ENCODE measurements around the gene C9orf78. TPM values are rescaled to one million over a fixed set of nuclear protein-coding genes. Genes with fewer than 3 reads are reported as not detected.
"Not testable (repeated sequence)": the region's sequence is repeated elsewhere in the genome, so short reads cannot be mapped to it uniquely, and the experiment has no call there.

C9orf78 gene
- total RNA-seq, 1 donor from 2014 or later = 19.2 TPM

DNA sequence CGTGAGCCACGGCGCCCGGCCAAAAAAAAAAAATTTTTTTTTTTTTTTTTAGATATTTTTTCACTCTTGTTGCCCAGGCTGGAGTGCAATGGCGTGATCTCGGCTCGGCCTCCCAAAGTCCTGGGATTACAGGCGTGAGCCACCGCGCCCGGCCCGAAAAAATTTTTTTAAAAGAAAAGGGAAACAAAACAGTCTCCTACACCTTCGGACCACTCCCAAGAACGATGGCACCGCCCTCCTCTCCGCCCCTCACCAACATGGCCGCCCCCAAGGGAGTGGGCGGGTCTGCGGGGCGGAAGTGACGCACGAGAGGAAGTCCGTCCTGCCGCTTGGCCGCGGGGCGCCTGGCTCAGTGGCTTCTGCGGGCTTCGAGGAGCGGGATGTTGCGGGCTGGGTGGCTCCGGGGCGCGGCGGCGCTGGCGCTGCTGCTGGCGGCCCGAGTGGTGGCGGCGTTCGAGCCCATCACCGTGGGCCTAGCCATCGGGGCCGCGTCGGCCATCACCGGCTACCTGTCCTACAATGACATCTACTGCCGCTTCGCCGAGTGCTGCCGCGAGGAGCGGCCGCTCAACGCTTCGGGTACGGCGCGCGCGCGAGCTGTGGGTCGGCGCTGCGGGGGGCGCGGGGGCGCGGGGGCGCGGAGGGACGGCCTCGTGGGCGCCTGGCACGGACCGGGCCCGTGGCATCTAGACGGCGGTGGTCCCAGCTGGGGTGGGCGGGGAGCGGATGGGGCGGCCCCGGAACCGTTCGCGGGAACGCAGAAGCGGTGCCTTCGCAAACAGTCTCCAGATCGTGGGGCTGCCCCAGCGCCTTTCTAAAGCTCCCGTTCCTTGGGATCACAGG is 32.0 kb downstream of the C9orf78 start, which contains the start of gene TOR1B:
TSS of gene TOR1B (plus strand) at position 352 of the 843 bp plus-strand sequence. CDS start at position 381, 29 bp downstream.
- Histone ChIP-seq H3K27ac (peak within 1 kb of the TSS; percentile 75 to 85), H3K4me3 (peak within 1 kb of the TSS; percentile 71 to 82), H3K27me3 (no peaks in the 10 kb centered on the region), H3K9me3 (no peaks in the 10 kb centered on the region), H3K4me1 (peaks cover 8 to 10% of the 10 kb centered on the region in 2 donors), H3K36me3 (peaks cover 12 to 14% of the 10 kb centered on the region in 2 donors)
- DNase-seq (ENCODE audit: low spot score in 2 of 2) = peak; percentile 75 to 97
- intact Hi-C loops (cut with DNase I) = loop anchor here (2.0 kb wide), 1 partner anchor 22 kb away; the partner anchor contains the start of gene TOR1A
- TF ChIP-seq, protein P1, sequence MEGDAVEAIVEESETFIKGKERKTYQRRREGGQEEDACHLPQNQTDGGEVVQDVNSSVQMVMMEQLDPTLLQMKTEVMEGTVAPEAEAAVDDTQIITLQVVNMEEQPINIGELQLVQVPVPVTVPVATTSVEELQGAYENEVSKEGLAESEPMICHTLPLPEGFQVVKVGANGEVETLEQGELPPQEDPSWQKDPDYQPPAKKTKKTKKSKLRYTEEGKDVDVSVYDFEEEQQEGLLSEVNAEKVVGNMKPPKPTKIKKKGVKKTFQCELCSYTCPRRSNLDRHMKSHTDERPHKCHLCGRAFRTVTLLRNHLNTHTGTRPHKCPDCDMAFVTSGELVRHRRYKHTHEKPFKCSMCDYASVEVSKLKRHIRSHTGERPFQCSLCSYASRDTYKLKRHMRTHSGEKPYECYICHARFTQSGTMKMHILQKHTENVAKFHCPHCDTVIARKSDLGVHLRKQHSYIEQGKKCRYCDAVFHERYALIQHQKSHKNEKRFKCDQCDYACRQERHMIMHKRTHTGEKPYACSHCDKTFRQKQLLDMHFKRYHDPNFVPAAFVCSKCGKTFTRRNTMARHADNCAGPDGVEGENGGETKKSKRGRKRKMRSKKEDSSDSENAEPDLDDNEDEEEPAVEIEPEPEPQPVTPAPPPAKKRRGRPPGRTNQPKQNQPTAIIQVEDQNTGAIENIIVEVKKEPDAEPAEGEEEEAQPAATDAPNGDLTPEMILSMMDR (IDR thresholded peaks at IDR 0.05) = no peak

DNA sequence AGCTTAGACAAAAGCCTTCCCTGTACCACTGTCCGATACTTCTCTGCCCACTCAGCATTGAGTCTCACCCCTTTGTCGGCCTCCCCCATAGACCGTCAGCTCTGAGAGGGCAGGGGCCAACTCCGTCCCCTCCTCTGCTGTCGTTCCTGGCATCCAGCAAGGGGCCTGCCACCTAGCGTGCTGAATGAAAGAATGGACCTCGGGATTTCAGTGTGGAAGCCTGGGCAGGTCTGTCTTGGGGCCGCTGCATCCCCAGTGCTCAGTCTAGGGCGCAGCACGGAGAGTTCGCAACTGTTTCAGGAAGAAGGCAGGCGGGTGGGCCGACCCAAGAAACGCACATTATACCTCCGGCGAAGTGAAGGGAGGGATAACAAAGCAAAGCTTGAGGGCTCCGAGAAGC is 33.6 kb downstream of the C9orf78 start:
- TF ChIP-seq, protein P1 (IDR thresholded peaks at IDR 0.05) = no peak
- no peak for DNase-seq (ENCODE audit: low spot score in 2 of 2)
- no peaks in the 10 kb centered on the region for H3K27me3 ChIP-seq
- H3K4me3 ChIP-seq = no peak overlapping the region
- peaks cover 3 to 7% of the 10 kb centered on the region in 2 donors for H3K36me3 ChIP-seq
- H3K27ac ChIP-seq = no peak overlapping the region
- H3K4me1 ChIP-seq = peaks cover 8 to 10% of the 10 kb centered on the region in 2 donors
- H3K9me3 ChIP-seq = no peaks in the 10 kb centered on the region
- intact Hi-C loops (cut with DNase I) = no loop called here

DNA sequence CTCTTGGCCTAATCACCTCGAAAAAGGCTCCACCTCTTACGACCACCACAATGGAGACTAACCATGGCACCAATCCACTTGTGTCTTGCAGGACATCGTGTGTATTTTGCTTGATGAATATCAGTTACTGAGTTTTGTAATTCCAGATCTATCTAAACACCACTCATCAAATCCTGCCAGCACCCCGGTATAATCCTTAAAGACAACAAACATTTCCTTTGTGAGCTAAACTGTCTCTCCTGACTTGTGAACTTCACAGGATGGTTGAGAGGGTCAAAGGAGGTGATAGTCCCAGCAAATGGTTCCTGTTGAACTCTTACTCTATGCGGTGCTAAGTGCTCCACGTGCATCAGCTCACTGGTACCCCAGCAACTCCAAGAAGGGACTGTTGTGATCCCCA is 36.1 kb downstream of the C9orf78 start:
- TF ChIP-seq, protein P1 (IDR thresholded peaks at IDR 0.05) = no peak
- Histone ChIP-seq H3K27ac (no peak overlapping the region), H3K4me1 (peaks cover 2 to 5% of the 10 kb centered on the region in 2 donors), H3K9me3 (no peaks in the 10 kb centered on the region), H3K4me3 (no peak overlapping the region), H3K36me3 (no peaks in the 10 kb centered on the region), H3K27me3 (no peaks in the 10 kb centered on the region)
- intact Hi-C loops (cut with DNase I) = loop anchor here (5.0 kb wide), 1 partner anchor 677 kb away; no protein-coding TSS in a partner anchor
- no peak for DNase-seq (ENCODE audit: low spot score in 2 of 2)

DNA sequence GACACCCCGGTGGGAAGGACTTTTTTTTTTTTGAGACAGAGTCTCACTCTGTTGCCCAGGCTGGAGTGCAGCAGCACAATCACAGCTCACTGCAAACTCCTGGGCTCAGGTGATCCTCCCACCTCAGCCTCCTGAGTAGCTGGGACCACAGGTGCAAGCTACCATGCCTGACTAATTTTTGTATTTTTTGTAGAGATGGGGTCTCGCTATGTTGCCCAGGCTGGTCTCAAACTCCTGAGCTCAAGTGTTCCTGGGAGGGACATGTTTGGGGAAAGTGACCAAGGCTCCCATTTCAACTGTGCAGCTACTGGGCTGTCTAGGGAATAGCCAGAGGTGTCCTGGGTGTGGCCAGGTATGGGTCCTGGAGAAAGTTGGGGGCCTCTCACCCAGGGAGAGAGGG is 39.0 kb downstream of the C9orf78 start:
- not testable (repeated sequence) for H3K27ac ChIP-seq; H3K36me3 ChIP-seq; H3K27me3 ChIP-seq; DNase-seq (ENCODE audit: low spot score in 2 of 2); H3K9me3 ChIP-seq; H3K4me1 ChIP-seq; H3K4me3 ChIP-seq
- intact Hi-C loops (cut with DNase I) = loop anchor here (5.0 kb wide), 1 partner anchor 674 kb away; no protein-coding TSS in a partner anchor

DNA sequence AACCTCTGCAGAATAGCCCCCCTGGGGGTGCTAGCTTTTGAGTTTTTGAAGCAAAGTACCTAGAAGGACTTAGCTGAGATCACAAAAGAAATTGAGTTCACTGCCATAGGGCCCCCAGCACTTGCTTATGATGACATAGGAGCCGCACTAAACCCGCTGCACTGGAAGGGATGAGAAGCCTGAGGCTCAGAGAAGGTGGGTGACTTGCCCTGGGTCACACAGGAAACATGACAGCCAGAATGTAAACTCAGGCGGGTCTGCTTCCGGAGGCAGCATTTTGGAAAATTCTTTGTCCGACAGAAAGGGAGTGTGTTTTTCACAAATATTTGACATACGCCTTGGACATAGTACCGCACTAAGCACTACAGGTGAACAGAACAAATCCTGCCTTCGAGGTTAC is 40.5 kb downstream of the C9orf78 start:
- intact Hi-C loops (cut with DNase I) = no loop called here
- no peak for DNase-seq (ENCODE audit: low spot score in 2 of 2)
- Histone ChIP-seq H3K4me1 (no peaks in the 10 kb centered on the region), H3K27ac (no peak overlapping the region), H3K9me3 (no peaks in the 10 kb centered on the region), H3K27me3 (no peaks in the 10 kb centered on the region), H3K4me3 (no peak overlapping the region), H3K36me3 (no peaks in the 10 kb centered on the region)
- TF ChIP-seq, protein P1 (IDR thresholded peaks at IDR 0.05) = no peak

DNA sequence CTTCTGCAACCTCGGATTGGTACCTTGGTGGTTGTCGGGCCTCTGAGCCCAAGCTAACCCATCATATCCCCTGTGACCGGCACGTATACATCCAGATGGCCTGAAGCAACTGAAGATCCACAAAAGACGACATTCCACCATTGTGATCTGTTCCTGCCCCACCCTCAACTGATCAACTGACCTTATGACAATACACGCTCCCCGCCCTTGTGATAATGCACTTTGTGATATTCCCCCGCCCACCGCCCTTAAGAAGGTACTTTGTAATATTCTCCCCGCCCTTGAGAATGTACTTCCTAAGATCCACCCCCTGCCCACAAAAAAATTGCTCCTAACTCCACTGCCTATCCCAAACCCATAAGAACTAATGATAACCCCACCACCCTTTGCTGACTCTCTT is 48.6 kb downstream of the C9orf78 start:
- Histone ChIP-seq H3K36me3 (no peaks in the 10 kb centered on the region), H3K9me3 (no peaks in the 10 kb centered on the region), H3K27ac (no peak overlapping the region), H3K27me3 (no peaks in the 10 kb centered on the region), H3K4me3 (no peak overlapping the region), H3K4me1 (no peaks in the 10 kb centered on the region)
- DNase-seq (ENCODE audit: low spot score in 2 of 2) = no peak
- intact Hi-C loops (cut with DNase I) = no loop called here
- TF ChIP-seq, protein P1 (IDR thresholded peaks at IDR 0.05) = no peak
